HUES64 (cell line): Measurements from ENCODE around the gene EPSTI1.

Experiments used
- H3K27ac ChIP-seq: 2 replicates; pipeline ENCODE4 v1.7.0; 2013; ENCODE audit warnings: low read depth, low read length, inconsistent platforms
- H3K27me3 ChIP-seq: 2 replicates; pipeline ENCODE4 v1.6.1; 2013; ENCODE audit warnings: mild to moderate bottlenecking, low read length; ENCODE audit not compliant: insufficient read depth
- H3K36me3 ChIP-seq: 2 replicates; pipeline ENCODE4 v1.6.1; 2013; ENCODE audit warnings: mild to moderate bottlenecking, low read length; ENCODE audit not compliant: insufficient read depth
- H3K4me1 ChIP-seq: 2 replicates; pipeline ENCODE4 v1.6.1; 2013; ENCODE audit warnings: mild to moderate bottlenecking, low read length, moderate library complexity; ENCODE audit not compliant: insufficient read depth
- H3K4me3 ChIP-seq: 2 replicates; pipeline ENCODE4 v1.5.1; 2013; ENCODE audit warnings: mild to moderate bottlenecking, low read length, moderate library complexity
- H3K9ac ChIP-seq: 2 replicates; pipeline ENCODE4 v1.6.1; 2013; ENCODE audit warnings: mild to moderate bottlenecking, low read depth, low read length
- H3K9me3 ChIP-seq: 2 replicates; pipeline ENCODE4 v1.6.1; 2013; ENCODE audit warnings: low read depth, low read length; ENCODE audit not compliant: insufficient read depth
- WGBS: fragments of 150-250, 120-280 bp; methylation state at CpG from one replicate; pipeline ENCODE4 v1.1.7; 2013; ENCODE audit warnings: missing lambda C conversion rate; 5-methylcytosine and 5-hydroxymethylcytosine counted together

Gene EPSTI1

GRCh38 chr13:42946927-42947326, 45.1 kb downstream of the EPSTI1 start:
- WGBS = 86% methylated on average over 1 of the region's 1 CpG

GRCh38 chr13:42929886-42930535, 62.0 kb downstream of the EPSTI1 start:
- Histone ChIP-seq H3K27me3 (no peaks in the 10 kb centered on the region), H3K27ac (no peak overlapping the region), H3K4me1 (no peaks in the 10 kb centered on the region), H3K9me3 (no peaks in the 10 kb centered on the region), H3K9ac (no peak overlapping the region), H3K4me3 (no peak overlapping the region), H3K36me3 (no peaks in the 10 kb centered on the region)
- 89% methylated on average over 3 of the region's 3 CpGs for WGBS

More at GRCh38 chr13:42946927-42947326, 45.1 kb downstream of the EPSTI1 start:
- H3K27ac ChIP-seq = no peak overlapping the region
- H3K4me3 ChIP-seq = no peak overlapping the region
- no peaks in the 10 kb centered on the region for H3K36me3 ChIP-seq
- H3K4me1 ChIP-seq = no peaks in the 10 kb centered on the region
- no peak overlapping the region for H3K9ac ChIP-seq
- no peaks in the 10 kb centered on the region for H3K9me3 ChIP-seq
- H3K27me3 ChIP-seq = no peaks in the 10 kb centered on the region

GRCh38 chr13:42926555-42926954, 65.5 kb downstream of the EPSTI1 start:
- Histone ChIP-seq H3K27ac (no peak overlapping the region), H3K27me3 (no peaks in the 10 kb centered on the region), H3K4me3 (no peak overlapping the region), H3K9ac (no peak overlapping the region), H3K36me3 (no peaks in the 10 kb centered on the region), H3K9me3 (no peaks in the 10 kb centered on the region), H3K4me1 (no peaks in the 10 kb centered on the region)
- 81% methylated on average over 1 of the region's 2 CpGs for WGBS

GRCh38 chr13:42926043-42926442, 66.0 kb downstream of the EPSTI1 start:
- no peak overlapping the region for H3K27ac ChIP-seq
- WGBS = 91% methylated on average over 3 of the region's 3 CpGs
- H3K9ac ChIP-seq = no peak overlapping the region
- H3K9me3 ChIP-seq = no peaks in the 10 kb centered on the region
- no peaks in the 10 kb centered on the region for H3K36me3 ChIP-seq
- no peaks in the 10 kb centered on the region for H3K27me3 ChIP-seq
- no peak overlapping the region for H3K4me3 ChIP-seq
- no peaks in the 10 kb centered on the region for H3K4me1 ChIP-seq

GRCh38 chr13:42925626-42926025, 66.4 kb downstream of the EPSTI1 start:
- Histone ChIP-seq H3K36me3 (no peaks in the 10 kb centered on the region), H3K4me1 (no peaks in the 10 kb centered on the region), H3K9me3 (no peaks in the 10 kb centered on the region), H3K4me3 (no peak overlapping the region), H3K27me3 (no peaks in the 10 kb centered on the region), H3K27ac (no peak overlapping the region), H3K9ac (no peak overlapping the region)
- 97% methylated on average over 2 of the region's 2 CpGs for WGBS

GRCh38 chr13:42924344-42924743, 67.7 kb downstream of the EPSTI1 start:
- H3K27ac ChIP-seq = no peak overlapping the region
- H3K27me3 ChIP-seq = no peaks in the 10 kb centered on the region
- no peaks in the 10 kb centered on the region for H3K4me1 ChIP-seq
- 95% methylated on average over 5 of the region's 5 CpGs for WGBS
- H3K4me3 ChIP-seq = no peak overlapping the region
- no peak overlapping the region for H3K9ac ChIP-seq
- H3K36me3 ChIP-seq = no peaks in the 10 kb centered on the region
- no peaks in the 10 kb centered on the region for H3K9me3 ChIP-seq

- 95% methylated on average over 4 of the region's 4 CpGs for WGBS
- H3K9ac ChIP-seq = no peak overlapping the region
Measured at GRCh38 chr13:42907745-42908144, 84.3 kb downstream of the EPSTI1 start.

GRCh38 chr13:42906257-42906656, 85.8 kb downstream of the EPSTI1 start:
- Histone ChIP-seq H3K9me3 (no peaks in the 10 kb centered on the region), H3K27ac (no peak overlapping the region), H3K9ac (no peak overlapping the region), H3K4me1 (no peaks in the 10 kb centered on the region), H3K36me3 (no peaks in the 10 kb centered on the region), H3K27me3 (no peaks in the 10 kb centered on the region), H3K4me3 (no peak overlapping the region)
- 99% methylated on average over 4 of the region's 4 CpGs for WGBS

More at GRCh38 chr13:42907745-42908144, 84.3 kb downstream of the EPSTI1 start:
- Histone ChIP-seq H3K27me3 (no peaks in the 10 kb centered on the region), H3K9me3 (no peaks in the 10 kb centered on the region), H3K27ac (no peak overlapping the region), H3K4me3 (no peak overlapping the region), H3K36me3 (no peaks in the 10 kb centered on the region), H3K4me1 (no peaks in the 10 kb centered on the region)

GRCh38 chr13:42905579-42905978, 86.5 kb downstream of the EPSTI1 start:
- Histone ChIP-seq H3K9ac (no peak overlapping the region), H3K9me3 (no peaks in the 10 kb centered on the region), H3K4me1 (no peaks in the 10 kb centered on the region), H3K4me3 (no peak overlapping the region), H3K36me3 (no peaks in the 10 kb centered on the region), H3K27me3 (no peaks in the 10 kb centered on the region), H3K27ac (no peak overlapping the region)
- 94% methylated on average over 1 of the region's 2 CpGs for WGBS

- no peaks in the 10 kb centered on the region for H3K27me3 ChIP-seq
- H3K27ac ChIP-seq = no peak overlapping the region
- no peaks in the 10 kb centered on the region for H3K9me3 ChIP-seq
- 0 out of 2 replicates have a peak, but pooled peaks cover 7% of the 10 kb centered on the region for H3K4me1 ChIP-seq
- no peaks in the 10 kb centered on the region for H3K36me3 ChIP-seq
- WGBS = 94% methylated on average over 2 of the region's 3 CpGs
- no peak overlapping the region for H3K4me3 ChIP-seq
- H3K9ac ChIP-seq = no peak overlapping the region
Measured at GRCh38 chr13:42899266-42899665, 92.8 kb downstream of the EPSTI1 start.

GRCh38 chr13:42895776-42896175, 96.3 kb downstream of the EPSTI1 start:
- Histone ChIP-seq H3K27ac (no peak overlapping the region), H3K27me3 (no peaks in the 10 kb centered on the region), H3K9ac (no peak overlapping the region), H3K4me3 (no peak overlapping the region), H3K36me3 (no peaks in the 10 kb centered on the region), H3K9me3 (no peaks in the 10 kb centered on the region), H3K4me1 (0 out of 2 replicates have a peak, but pooled peaks cover 7% of the 10 kb centered on the region)
- 97% methylated on average over 3 of the region's 3 CpGs for WGBS

GRCh38 chr13:42894765-42895243, 97.2 kb downstream of the EPSTI1 start:
- Histone ChIP-seq H3K27me3 (no peaks in the 10 kb centered on the region), H3K9me3 (no peaks in the 10 kb centered on the region), H3K9ac (no peak overlapping the region), H3K4me1 (0 out of 2 replicates have a peak, but pooled peaks cover 7% of the 10 kb centered on the region), H3K4me3 (no peak overlapping the region), H3K36me3 (no peaks in the 10 kb centered on the region), H3K27ac (no peak overlapping the region)
- no CpG with 5 or more reads among the region's 4 CpGs for WGBS
